ENCODE data around the gene GDI1.

DNA sequence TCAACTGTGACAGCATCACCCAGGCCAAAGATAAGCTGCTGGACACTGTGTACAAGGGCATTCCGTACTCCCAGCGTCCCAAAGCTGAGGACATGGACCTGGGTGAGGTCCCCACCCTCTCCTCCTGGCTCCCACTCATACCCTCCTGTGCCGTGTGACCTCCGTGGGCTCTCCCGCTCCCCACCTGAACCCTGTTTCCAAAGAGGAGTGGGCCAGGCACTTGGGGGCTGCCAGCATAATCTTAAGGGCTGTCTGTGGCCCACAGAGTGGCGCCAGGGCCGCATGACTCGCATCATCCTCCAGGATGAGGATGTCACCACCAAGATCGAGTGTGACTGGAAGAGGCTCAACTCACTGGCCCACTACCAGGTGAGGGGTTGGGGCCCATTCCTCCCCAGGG is 32.2 kb downstream of the GDI1 start:
- TF ChIP-seq, protein P1, sequence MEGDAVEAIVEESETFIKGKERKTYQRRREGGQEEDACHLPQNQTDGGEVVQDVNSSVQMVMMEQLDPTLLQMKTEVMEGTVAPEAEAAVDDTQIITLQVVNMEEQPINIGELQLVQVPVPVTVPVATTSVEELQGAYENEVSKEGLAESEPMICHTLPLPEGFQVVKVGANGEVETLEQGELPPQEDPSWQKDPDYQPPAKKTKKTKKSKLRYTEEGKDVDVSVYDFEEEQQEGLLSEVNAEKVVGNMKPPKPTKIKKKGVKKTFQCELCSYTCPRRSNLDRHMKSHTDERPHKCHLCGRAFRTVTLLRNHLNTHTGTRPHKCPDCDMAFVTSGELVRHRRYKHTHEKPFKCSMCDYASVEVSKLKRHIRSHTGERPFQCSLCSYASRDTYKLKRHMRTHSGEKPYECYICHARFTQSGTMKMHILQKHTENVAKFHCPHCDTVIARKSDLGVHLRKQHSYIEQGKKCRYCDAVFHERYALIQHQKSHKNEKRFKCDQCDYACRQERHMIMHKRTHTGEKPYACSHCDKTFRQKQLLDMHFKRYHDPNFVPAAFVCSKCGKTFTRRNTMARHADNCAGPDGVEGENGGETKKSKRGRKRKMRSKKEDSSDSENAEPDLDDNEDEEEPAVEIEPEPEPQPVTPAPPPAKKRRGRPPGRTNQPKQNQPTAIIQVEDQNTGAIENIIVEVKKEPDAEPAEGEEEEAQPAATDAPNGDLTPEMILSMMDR (IDR thresholded peaks at IDR 0.05 in 2 of 3, conservative IDR thresholded peaks at IDR 0.05 in 1 of 3; ENCODE audit: control insufficient read depth in 2 of 3, extremely low read depth in 1 of 3, insufficient read depth in 1 of 3, low read depth in 3 of 3, low read length in 3 of 3), result no peak
- TF ChIP-seq BHLHE40 (IDR thresholded peaks at IDR 0.05; ENCODE audit: borderline replicate concordance in 1 of 2, low read depth in 2 of 2, low read length in 1 of 2) (no peak), BRCA1 (IDR thresholded peaks at IDR 0.05; ENCODE audit: low read depth, low read length) (no peak)
